Measurements from ENCODE around the gene IFNGR2.
"Not testable (repeated sequence)": the region's sequence is repeated elsewhere in the genome, so short reads cannot be mapped to it uniquely, and the experiment has no call there.

Gene IFNGR2

GRCh38 chr21:33437140-33437539, 33.9 kb downstream of the IFNGR2 start:
- no peak for DNase-seq (ENCODE audit: low read depth in 2 of 2)

GRCh38 chr21:33441489-33442477, 38.6 kb downstream of the IFNGR2 start:
- DNase-seq (ENCODE audit: low read depth in 2 of 2): no peak

DNA sequence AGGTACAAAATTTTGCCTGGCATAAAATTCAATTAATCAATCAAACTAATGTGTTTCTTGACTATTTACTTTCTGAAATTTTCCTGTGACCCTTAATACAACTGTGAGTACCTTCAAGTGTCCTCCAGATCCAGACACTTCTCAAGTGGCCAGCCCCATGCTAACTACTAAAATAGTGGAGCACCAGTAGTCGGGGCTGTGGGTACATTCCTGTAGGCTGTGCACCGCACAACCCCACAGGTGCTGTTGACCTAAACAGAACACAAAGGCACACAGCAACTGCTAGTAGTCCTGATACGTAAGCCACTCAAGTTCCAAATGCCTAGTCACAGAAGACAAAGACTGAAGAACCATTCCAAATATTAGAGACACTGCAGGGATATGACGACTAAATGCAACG, 40.0 kb downstream of the IFNGR2 start:
- DNase-seq (ENCODE audit: low read depth in 2 of 2): no peak

DNA sequence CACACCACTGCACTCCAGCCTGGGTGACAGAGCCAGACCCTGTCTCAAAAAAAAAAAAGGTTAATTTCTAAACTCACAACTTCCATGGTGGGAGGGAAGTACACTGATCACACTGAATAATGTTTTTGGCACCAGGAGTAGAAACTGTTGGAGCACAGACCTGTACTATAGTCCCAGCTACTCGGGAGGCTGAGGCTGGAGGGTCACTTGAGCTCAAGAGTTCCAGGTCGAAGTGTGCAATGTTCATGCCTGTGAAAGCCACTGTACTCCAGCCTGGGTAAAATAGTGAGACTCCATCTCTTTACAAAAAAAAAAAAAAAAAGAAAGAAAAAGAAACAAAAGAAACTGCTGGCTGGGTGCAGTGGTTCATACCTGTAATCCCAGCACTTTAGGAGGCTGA, 41.3 kb downstream of the IFNGR2 start:
- no peak for DNase-seq (ENCODE audit: low read depth in 2 of 2)

DNA sequence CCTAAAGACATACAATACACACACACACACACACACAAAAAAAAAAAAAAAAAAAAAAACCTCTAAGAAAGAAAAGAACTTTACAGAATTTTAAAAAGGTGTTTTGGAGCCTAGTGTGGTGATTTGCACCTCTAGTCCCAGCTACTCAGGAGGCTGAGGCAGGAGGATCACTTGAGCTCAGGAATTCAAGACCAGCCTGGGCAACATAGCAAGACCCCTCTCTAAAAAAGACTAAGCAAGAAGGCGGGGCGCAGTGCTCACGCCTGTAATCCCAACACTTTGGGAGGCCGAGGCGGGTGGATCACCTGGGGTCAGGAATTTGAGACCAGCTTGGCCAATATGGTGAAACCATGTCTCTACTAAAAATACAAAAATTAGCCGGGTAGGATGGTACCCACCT, 43.4 kb downstream of the IFNGR2 start:
- DNase-seq (ENCODE audit: low read depth in 2 of 2): not testable (repeated sequence)

- no peak for DNase-seq (ENCODE audit: low read depth in 2 of 2)
Measured at GRCh38 chr21:33449616-33450015, 46.4 kb downstream of the IFNGR2 start.

DNA sequence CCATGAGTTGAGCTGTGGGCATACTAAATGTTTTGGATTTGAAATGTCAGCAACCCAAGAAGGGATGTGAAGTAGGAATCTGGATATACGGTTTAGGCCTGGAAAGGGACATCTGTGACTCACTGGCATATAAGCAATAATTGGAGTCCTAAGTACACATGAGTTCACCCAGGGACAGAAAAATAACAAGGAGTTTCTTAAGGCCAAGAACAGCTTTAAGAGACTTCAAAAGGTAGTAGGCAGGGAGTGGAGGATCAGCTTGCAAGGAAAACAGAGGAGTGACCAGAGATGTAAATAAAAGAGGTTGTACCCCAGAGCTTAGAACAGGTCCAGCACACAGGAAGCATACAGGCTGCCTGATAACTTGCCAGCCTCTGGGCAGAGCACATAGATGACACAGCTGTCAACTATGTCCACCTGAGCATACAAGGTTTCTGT, 48.4 kb downstream of the IFNGR2 start:
- DNase-seq (ENCODE audit: low read depth in 2 of 2): no peak

GRCh38 chr21:33452362-33452761, 49.1 kb downstream of the IFNGR2 start:
- DNase-seq (ENCODE audit: low read depth in 2 of 2): no peak

DNA sequence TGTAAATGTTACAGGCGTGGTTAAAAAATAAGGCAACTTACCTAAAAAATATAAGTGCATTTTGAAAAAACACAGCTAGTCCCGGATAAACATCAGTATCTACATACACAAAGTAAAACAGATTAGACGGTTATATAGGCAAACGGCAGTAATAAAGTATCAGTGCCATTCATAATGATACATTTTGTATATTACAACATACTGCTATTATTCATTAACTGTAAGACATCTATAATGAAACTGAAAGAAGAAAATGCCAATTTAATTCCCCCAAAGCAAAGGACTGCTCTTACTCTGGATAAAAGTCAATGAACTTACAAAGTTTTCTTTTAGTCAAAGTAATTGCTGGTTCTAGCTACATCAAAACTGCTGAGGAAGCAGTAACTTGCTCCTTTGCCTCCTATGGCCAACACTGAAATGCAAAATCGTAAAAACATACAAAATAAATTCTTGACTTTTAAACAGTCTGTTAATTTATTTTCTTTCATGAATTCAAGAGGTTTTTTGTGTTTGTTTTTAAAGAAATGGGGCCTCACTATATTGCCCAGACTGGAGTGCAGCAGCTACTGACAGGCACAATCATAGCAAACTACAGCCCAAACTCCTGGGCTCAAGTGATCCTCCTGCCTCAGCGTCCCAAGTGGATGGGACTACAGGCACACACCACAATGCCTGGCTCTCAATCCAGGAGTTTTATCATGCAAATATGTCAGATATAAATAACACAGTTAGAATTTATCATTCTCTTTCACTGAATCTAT, 52.7 kb downstream of the IFNGR2 start:
- DNase-seq (ENCODE audit: low read depth in 2 of 2): no peak

GRCh38 chr21:33458861-33459260, 55.6 kb downstream of the IFNGR2 start:
- DNase-seq (ENCODE audit: low read depth in 2 of 2): no peak

DNA sequence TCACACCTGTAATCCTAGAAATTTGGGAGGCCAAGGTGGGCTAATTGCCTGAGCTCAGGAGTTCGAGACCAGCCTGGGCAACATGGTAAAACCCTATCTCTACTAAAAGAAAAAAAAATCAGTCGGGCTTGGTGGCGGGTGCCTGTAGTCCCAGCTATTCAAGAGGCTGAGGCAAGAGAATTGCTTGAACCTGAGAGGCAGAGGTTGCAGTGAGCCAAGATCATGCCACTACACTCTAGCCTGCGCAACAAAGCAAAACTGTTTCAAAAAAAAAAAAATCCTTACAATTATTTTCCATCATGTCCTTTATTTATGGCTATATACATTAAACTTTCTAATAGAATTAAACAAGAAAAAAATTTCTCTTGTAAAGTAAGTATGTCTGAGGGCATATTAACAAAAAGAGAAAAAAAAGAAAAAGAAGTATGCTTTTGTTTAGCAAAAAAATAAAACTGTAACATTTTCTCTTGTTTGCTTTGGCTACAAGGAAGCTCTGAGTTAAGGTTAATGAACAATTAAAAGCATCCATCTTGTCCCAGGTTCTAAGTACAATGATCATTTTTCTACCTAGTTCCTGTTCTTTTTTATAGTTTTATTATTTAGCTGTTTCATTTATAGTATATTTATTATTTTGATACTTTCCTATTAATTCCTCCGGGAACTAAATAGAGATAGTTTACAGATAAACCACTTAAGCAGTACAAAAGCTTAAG, 58.5 kb downstream of the IFNGR2 start:
- DNase-seq (ENCODE audit: low read depth in 2 of 2): no peak

GRCh38 chr21:33469183-33469582, 66.0 kb downstream of the IFNGR2 start:
- not testable (repeated sequence) for DNase-seq (ENCODE audit: low read depth in 2 of 2)

DNA sequence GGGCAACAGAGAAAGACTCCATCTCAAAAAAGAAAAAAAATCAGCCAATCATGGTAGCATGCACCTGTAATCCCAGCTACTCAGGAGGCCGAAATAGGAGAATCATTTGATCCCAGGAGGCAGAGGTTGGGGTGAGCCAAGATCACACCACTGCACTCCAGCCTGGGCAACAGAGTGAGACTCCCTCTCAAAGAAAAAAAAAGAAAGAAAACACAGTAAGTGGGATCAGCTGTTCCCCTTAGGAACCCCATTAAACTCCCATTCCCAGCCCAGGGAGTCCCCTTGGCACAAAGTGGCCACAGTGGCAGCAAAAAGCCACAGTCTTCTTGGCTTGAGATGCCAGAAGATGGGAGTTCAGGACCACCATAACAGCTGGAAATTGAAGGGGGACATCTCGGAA, 67.5 kb downstream of the IFNGR2 start:
- no peak for DNase-seq (ENCODE audit: low read depth in 2 of 2)

GRCh38 chr21:33473344-33473743, 70.1 kb downstream of the IFNGR2 start:
- no peak for DNase-seq (ENCODE audit: low read depth in 2 of 2)

GRCh38 chr21:33477066-33477465, 73.9 kb downstream of the IFNGR2 start:
- DNase-seq (ENCODE audit: low read depth in 2 of 2): no peak

DNA sequence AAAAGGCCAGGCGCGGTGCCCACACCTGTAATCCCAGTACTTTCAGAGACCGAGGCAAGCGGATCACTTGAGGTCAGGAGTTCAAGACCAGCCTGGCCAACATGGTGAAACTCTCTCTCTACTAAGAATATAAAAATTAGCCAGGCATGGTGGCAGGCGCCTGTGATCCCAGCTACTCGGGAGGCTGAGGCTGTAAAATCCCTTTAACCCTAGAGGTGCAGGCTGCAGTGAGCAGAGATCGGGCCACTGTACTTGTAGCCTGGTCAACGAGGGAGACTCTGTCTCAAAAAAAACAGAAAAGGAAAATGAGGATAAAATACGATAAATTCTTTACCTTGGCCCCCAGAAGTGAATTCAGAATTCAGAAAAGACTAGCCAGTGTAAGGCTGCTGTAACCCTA, 75.0 kb downstream of the IFNGR2 start:
- DNase-seq (ENCODE audit: low read depth in 2 of 2): no peak

- peak in 1 of 2 donors; percentile 2 for DNase-seq (ENCODE audit: low read depth in 2 of 2)
Measured at GRCh38 chr21:33478935-33479678, 75.9 kb downstream of the IFNGR2 start.

- DNase-seq (ENCODE audit: low read depth in 2 of 2): peak; percentile 93 to 97
Measured at GRCh38 chr21:33479679-33480480, 76.7 kb downstream of the IFNGR2 start, which contains the start of gene TMEM50B. Gene TMEM50B, minus strand, starts transcription at chr21:33479974. Its CDS starts 11,089 bp downstream, at chr21:33468885.

DNA sequence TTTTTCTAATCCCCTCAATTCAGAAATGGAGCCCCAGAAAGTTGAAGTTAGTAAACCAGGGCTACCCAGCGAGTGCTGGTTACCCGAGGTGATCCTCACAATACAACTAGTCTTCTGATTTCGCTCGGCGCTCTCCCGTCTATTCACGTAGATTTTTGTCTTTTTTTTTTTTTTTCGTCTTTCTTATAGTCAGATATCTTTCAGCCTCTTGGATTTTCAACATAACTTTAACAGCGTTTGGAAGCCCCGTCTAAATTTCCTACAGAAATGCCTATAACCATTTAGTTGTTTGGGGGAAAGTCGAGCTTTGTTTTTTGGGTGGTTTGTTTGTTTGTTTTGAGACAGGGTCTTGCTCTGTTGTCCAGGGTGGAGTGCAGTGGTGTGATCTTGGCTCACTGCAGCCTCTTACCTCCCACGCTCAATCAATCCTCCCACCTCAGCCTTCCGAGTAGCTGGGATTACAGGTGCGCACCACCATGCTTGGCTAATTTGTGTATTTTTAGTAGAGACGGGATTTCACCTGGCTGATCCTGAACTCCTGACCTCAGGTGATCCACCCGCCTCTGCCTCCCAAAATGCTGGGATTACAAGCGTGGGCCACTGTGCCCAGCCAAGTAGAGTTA, 77.4 kb downstream of the IFNGR2 start:
- DNase-seq (ENCODE audit: low read depth in 2 of 2): no peak
